GM12878 (cell line): ENCODE results near the gene PNLDC1. TPM values are rescaled to one million over a fixed set of nuclear protein-coding genes. Genes with fewer than 3 reads are reported as not detected.

Experiments used
- ATAC-seq: fragments of 200-7000 bp; cut with Tn5 transposase; 3 replicates; pipeline ENCODE4 v1.9.1; 2020; ENCODE audit warnings: mild to moderate bottlenecking, moderate library complexity
- BruUV-seq: library from RNA; stranded (reverse); fragments of 400-500 nt; replicated peaks from 2 replicates; lab custom pipeline; 2021; lab: Mats Ljungman, UMichigan
- CTCF ChIA-PET: fragments of 300-600 bp; sonication (Branson Sonifier 250); formaldehyde crosslinking; extraction: SDS; loops from one replicate; lab custom pipeline; 2021; ENCODE audit warnings: inconsistent platforms; lab: Yijun Ruan, JAX
- POLR2A ChIA-PET: fragments of 350-600 bp; formaldehyde crosslinking; extraction: SDS; loops from one replicate; lab custom pipeline; 2021; ENCODE audit warnings: inconsistent platforms; lab: Charles Lee
- RAD21 ChIA-PET: fragments of 300-600 bp; sonication (Branson Sonifier 250); formaldehyde crosslinking; loops from one replicate; lab custom pipeline; 2023; ENCODE audit warnings: antibody characterized with exemption; ENCODE audit not compliant: unreplicated experiment; lab: Charles Lee
- SMC1A ChIA-PET: fragments of 300-600 bp; sonication (Branson Sonifier 250); formaldehyde crosslinking; loops from one replicate; lab custom pipeline; 2023; ENCODE audit not compliant: unreplicated experiment, uncharacterized antibody; lab: Charles Lee
- DNase-seq: peaks from one replicate; pipeline ENCODE4 v3.0.0-alpha.2; 2011; ENCODE audit warnings: low read depth, low spot score
- FAIRE-seq: peaks from 3 replicates; lab custom pipeline; 2011; peaks lifted over from hg19 to GRCh38; lab: Jason Lieb, UNC
- H2AFZ ChIP-seq: 2 replicates; pipeline ENCODE4 v1.6.0; 2011; ENCODE audit warnings: low read depth, low read length, control low read depth; ENCODE audit not compliant: control insufficient read depth
- H3K27ac ChIP-seq: 2 replicates; pipeline ENCODE4 v1.5.1; 2011; ENCODE audit warnings: control low read depth; ENCODE audit not compliant: control insufficient read depth, insufficient read depth
- H3K27me3 ChIP-seq, 2 experiments: replicated peaks in 1 of 2; 2 replicates each; pipeline versions ENCODE4 v1.6.0 to v1.6.1; 2011; ENCODE audit warnings: low read length in 1 of 2; ENCODE audit not compliant: control insufficient read depth in 2 of 2, insufficient read depth in 2 of 2
- H3K36me3 ChIP-seq, 2 experiments: 2 replicates each; pipeline ENCODE4 v1.5.1; 2011; ENCODE audit warnings: low read length in 1 of 2; ENCODE audit not compliant: control insufficient read depth in 2 of 2, insufficient read depth in 2 of 2
- H3K4me1 ChIP-seq: 2 replicates; pipeline ENCODE4 v1.6.1; 2011; ENCODE audit warnings: mild to moderate bottlenecking, low read length, moderate library complexity, mixed read lengths; ENCODE audit not compliant: control insufficient read depth, insufficient read depth
- H3K4me2 ChIP-seq: 2 replicates; pipeline ENCODE4 v1.6.0; 2011; ENCODE audit warnings: control low read depth; ENCODE audit not compliant: control insufficient read depth, insufficient read depth
- H3K4me3 ChIP-seq: fragments of 200-600 bp; sonication (generic); 2 replicates; pipeline ENCODE4 v1.5.1; 2016
- H3K79me2 ChIP-seq: 2 replicates; pipeline ENCODE4 v1.6.0; 2011; ENCODE audit warnings: low read length; ENCODE audit not compliant: control insufficient read depth, insufficient read depth
- H3K9ac ChIP-seq: 2 replicates; pipeline ENCODE4 v1.8.0; 2011; ENCODE audit warnings: low read length, control low read depth, mixed read lengths; ENCODE audit not compliant: control insufficient read depth, insufficient read depth
- H3K9me3 ChIP-seq: replicated peaks from 3 replicates; pipeline ENCODE4 v1.5.1; 2011; ENCODE audit warnings: mild to moderate bottlenecking, low read length; ENCODE audit not compliant: control insufficient read depth, insufficient read depth
- H4K20me1 ChIP-seq: 2 replicates; pipeline ENCODE4 v1.6.0; 2011; ENCODE audit not compliant: control insufficient read depth, insufficient read depth
- CHD2 ChIP-seq: IDR thresholded peaks from 2 replicates; pipeline ENCODE4 v1.6.1; 2011; ENCODE audit warnings: low read depth, low read length, improper control_type of control experiment, borderline replicate concordance
- FOXK2 ChIP-seq: fragments of 450-650 bp; IDR thresholded peaks from 2 replicates; pipeline ENCODE4 v1.6.1; 2017; ENCODE audit warnings: mild to moderate bottlenecking, moderate library complexity
- JUNB ChIP-seq: IDR thresholded peaks from 2 replicates; pipeline ENCODE4 v1.6.1; 2016; ENCODE audit warnings: antibody characterized with exemption, mild to moderate bottlenecking
- LARP7 ChIP-seq: fragments of 450-650 bp; IDR thresholded peaks from 2 replicates; pipeline ENCODE4 v1.6.1; 2017; ENCODE audit warnings: mild to moderate bottlenecking
- MYB ChIP-seq: fragments of 150-350 bp; IDR thresholded peaks from 2 replicates; pipeline ENCODE4 v1.6.1; 2014; ENCODE audit warnings: mild to moderate bottlenecking, low read depth, low read length, borderline replicate concordance
- NR2F1 ChIP-seq: fragments of 450-650 bp; conservative IDR thresholded peaks from 2 replicates; pipeline ENCODE4 v1.6.1; 2017; ENCODE audit warnings: mild to moderate bottlenecking
- POLR2AphosphoS5 ChIP-seq: IDR thresholded peaks from 2 replicates; pipeline ENCODE4 v1.6.1; 2011; ENCODE audit warnings: mild to moderate bottlenecking, low read length, inconsistent platforms
- RB1 ChIP-seq: fragments of 450-650 bp; formaldehyde crosslinking; IDR thresholded peaks from 2 replicates; pipeline ENCODE4 v1.6.1; 2017; ENCODE audit warnings: mild to moderate bottlenecking, borderline replicate concordance
- YBX1 ChIP-seq: fragments of 450-650 bp; IDR thresholded peaks from 2 replicates; pipeline ENCODE4 v1.6.1; 2016; ENCODE audit warnings: antibody characterized with exemption
- ZNF274 ChIP-seq: IDR thresholded peaks from one replicate; pipeline ENCODE4 v1.8.0; 2011; ENCODE audit not compliant: insufficient read length, insufficient read depth
- ZZZ3 ChIP-seq: IDR thresholded peaks from 2 replicates; pipeline ENCODE4 v1.6.1; 2011; ENCODE audit warnings: low read depth; ENCODE audit not compliant: control insufficient read depth, insufficient read length
- in situ Hi-C: fragments of 300-500 bp; cut with MboI; formaldehyde crosslinking; loops from 9 replicates; pipeline ENCODE4 v1.14.3; 2018; ENCODE audit warnings: mixed read lengths
- intact Hi-C: fragments of 100-400 bp; cut with micrococcal nuclease; formaldehyde crosslinking; loops from one replicate; pipeline ENCODE4 v1.14.2; 2022; ENCODE audit not compliant: unreplicated experiment
- polyA plus RNA-seq, 11 experiments: library from polyadenylated mRNA; depleted of rRNA in 4 of 11; unstranded in 6 of 11; stranded (reverse) in 5 of 11; fragments of >200 nt; fragmentation: Nextera tagmentation in 4 of 11; fragmentation: Illumina TruSeq in 1 of 11; extraction: Ambion mirVana in 4 of 11; extraction: Trizol in 1 of 11; gene quantifications; 1 replicate in 1 of 11; 2 replicates in 10 of 11; pipeline versions ENCODE4 v1.2.1 to v1.2.3, GENCODE V29; 2011 to 2016; ENCODE audit warnings: inconsistent platforms in 2 of 11, missing spikeins in 2 of 11, low read depth in 1 of 11
- total RNA-seq, 4 experiments: library from RNA; depleted of rRNA in 3 of 4; stranded (reverse); fragments of >200 nt in 3 of 4; fragmentation: Illumina TruSeq in 1 of 4; extraction: Trizol in 1 of 4; gene quantifications; 2 replicates each; pipeline versions ENCODE4 v1.2.1 to v1.2.3, GENCODE V29; 2013 to 2021
- TF ChIP-seq, protein P1 (sequence below): IDR thresholded peaks from 2 replicates; pipeline ENCODE4 v1.6.1; 2012; ENCODE audit warnings: mild to moderate bottlenecking, low read depth, low read length
- TF ChIP-seq, protein P2 (sequence below): IDR thresholded peaks from 2 replicates; pipeline ENCODE4 v1.6.1; 2011; ENCODE audit warnings: low read depth, low read length, improper control_type of control experiment, borderline replicate concordance
- TF ChIP-seq, protein P3 (sequence below): fragments of 450-650 bp; conservative IDR thresholded peaks from 2 replicates; pipeline ENCODE4 v1.6.1; 2017; ENCODE audit warnings: mild to moderate bottlenecking, moderate library complexity
- TF ChIP-seq, protein P4 (sequence below): IDR thresholded peaks from 2 replicates; pipeline ENCODE4 v1.6.1; 2011; ENCODE audit warnings: mild to moderate bottlenecking, low read depth, low read length, moderate library complexity; ENCODE audit not compliant: insufficient replicate concordance

The PNLDC1 gene
- total and polyA plus RNA-seq, 10 of the 15 experiments (the other 5 are each of a cell fraction or from before 2014, with no cell fraction given) = 0.06 to 0.25 (median 0.09) TPM; not detected in 2

DNA sequence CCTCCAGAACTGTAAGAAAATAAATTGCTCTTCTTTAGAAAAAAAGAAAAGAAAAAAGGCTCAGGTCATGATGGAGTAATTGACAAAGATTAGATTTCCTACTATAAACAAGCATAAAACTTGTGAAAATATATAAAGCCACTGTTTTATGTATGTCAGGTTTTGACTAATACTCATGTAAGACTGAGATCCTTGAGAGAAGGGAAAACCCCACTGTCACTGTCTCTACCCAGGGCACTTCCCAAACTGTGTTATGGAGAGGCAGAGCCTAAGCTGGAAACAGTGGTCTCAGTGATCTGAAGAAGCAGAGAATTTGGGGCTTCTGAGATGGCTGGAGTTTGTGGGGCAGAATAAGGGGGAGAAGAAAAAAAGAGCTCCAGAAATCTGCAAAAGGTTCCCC lies 30.6 kb upstream of the PNLDC1 start:
- no peaks in the 10 kb centered on the region for H4K20me1 ChIP-seq
- in situ Hi-C loops = no loop called here
- intact Hi-C loops = no loop called here
- H3K27ac ChIP-seq = no peak overlapping the region
- ChIA-PET POLR2A (interaction anchor here (0.5 to 1.1 kb wide), 2 partner anchors 19 to 21 kb away, joined by 3 read pairs; partner anchors contain the start of gene MRPL18), RAD21 (interaction anchor here (1.5 kb wide), 1 partner anchor 12 kb away, joined by 4 read pairs; no protein-coding TSS in a partner anchor), CTCF (interaction anchor here (1.1 to 1.2 kb wide), 2 partner anchors 49 to 78 kb away, joined by 3 to 4 read pairs; no protein-coding TSS in a partner anchor), SMC1A (interaction anchor here (1.1 to 2.2 kb wide), 5 partner anchors 17 to 48 kb away, joined by 3 to 5 read pairs (median 4); partner anchors contain the start of gene MRPL18)
- H3K4me2 ChIP-seq = no peak overlapping the region
- DNase-seq (no peak), FAIRE-seq (no peak), ATAC-seq (peak; percentile 38; the same call in 1 of the 3 replicates)
- H3K36me3 ChIP-seq = peaks cover 2 to 30% of the 10 kb centered on the region in 2 experiments
- H3K79me2 ChIP-seq = peaks cover 4% of the 10 kb centered on the region
- no TSS peak for BruUV-seq
- H3K27me3 ChIP-seq = no peaks in the 10 kb centered on the region
- no peak overlapping the region for H3K9ac ChIP-seq
- H3K9me3 ChIP-seq = no peaks in the 10 kb centered on the region
- H2AFZ ChIP-seq = no peak overlapping the region
- no peak overlapping the region for H3K4me3 ChIP-seq
- no peaks in the 10 kb centered on the region for H3K4me1 ChIP-seq
- TF ChIP-seq FOXK2 (no peak), MYB (no peak), POLR2AphosphoS5 (no peak), YBX1 (no peak), JUNB (no peak), LARP7 (no peak), CHD2 (no peak), ZNF274 (no peak), RB1 (no peak), NR2F1 (no peak), ZZZ3 (no peak)
- TF ChIP-seq, protein P1, sequence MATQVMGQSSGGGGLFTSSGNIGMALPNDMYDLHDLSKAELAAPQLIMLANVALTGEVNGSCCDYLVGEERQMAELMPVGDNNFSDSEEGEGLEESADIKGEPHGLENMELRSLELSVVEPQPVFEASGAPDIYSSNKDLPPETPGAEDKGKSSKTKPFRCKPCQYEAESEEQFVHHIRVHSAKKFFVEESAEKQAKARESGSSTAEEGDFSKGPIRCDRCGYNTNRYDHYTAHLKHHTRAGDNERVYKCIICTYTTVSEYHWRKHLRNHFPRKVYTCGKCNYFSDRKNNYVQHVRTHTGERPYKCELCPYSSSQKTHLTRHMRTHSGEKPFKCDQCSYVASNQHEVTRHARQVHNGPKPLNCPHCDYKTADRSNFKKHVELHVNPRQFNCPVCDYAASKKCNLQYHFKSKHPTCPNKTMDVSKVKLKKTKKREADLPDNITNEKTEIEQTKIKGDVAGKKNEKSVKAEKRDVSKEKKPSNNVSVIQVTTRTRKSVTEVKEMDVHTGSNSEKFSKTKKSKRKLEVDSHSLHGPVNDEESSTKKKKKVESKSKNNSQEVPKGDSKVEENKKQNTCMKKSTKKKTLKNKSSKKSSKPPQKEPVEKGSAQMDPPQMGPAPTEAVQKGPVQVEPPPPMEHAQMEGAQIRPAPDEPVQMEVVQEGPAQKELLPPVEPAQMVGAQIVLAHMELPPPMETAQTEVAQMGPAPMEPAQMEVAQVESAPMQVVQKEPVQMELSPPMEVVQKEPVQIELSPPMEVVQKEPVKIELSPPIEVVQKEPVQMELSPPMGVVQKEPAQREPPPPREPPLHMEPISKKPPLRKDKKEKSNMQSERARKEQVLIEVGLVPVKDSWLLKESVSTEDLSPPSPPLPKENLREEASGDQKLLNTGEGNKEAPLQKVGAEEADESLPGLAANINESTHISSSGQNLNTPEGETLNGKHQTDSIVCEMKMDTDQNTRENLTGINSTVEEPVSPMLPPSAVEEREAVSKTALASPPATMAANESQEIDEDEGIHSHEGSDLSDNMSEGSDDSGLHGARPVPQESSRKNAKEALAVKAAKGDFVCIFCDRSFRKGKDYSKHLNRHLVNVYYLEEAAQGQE = no peak
- TF ChIP-seq, protein P2, sequence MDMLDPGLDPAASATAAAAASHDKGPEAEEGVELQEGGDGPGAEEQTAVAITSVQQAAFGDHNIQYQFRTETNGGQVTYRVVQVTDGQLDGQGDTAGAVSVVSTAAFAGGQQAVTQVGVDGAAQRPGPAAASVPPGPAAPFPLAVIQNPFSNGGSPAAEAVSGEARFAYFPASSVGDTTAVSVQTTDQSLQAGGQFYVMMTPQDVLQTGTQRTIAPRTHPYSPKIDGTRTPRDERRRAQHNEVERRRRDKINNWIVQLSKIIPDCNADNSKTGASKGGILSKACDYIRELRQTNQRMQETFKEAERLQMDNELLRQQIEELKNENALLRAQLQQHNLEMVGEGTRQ = no peak
- TF ChIP-seq, protein P3, sequence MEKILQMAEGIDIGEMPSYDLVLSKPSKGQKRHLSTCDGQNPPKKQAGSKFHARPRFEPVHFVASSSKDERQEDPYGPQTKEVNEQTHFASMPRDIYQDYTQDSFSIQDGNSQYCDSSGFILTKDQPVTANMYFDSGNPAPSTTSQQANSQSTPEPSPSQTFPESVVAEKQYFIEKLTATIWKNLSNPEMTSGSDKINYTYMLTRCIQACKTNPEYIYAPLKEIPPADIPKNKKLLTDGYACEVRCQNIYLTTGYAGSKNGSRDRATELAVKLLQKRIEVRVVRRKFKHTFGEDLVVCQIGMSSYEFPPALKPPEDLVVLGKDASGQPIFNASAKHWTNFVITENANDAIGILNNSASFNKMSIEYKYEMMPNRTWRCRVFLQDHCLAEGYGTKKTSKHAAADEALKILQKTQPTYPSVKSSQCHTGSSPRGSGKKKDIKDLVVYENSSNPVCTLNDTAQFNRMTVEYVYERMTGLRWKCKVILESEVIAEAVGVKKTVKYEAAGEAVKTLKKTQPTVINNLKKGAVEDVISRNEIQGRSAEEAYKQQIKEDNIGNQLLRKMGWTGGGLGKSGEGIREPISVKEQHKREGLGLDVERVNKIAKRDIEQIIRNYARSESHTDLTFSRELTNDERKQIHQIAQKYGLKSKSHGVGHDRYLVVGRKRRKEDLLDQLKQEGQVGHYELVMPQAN = no peak
- TF ChIP-seq, protein P4, sequence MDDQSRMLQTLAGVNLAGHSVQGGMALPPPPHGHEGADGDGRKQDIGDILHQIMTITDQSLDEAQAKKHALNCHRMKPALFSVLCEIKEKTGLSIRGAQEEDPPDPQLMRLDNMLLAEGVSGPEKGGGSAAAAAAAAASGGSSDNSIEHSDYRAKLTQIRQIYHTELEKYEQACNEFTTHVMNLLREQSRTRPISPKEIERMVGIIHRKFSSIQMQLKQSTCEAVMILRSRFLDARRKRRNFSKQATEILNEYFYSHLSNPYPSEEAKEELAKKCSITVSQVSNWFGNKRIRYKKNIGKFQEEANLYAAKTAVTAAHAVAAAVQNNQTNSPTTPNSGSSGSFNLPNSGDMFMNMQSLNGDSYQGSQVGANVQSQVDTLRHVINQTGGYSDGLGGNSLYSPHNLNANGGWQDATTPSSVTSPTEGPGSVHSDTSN = no peak
